Suprapubic skin (tissue), 3 donors: ENCODE results near the gene KCNAB2.

Source experiments
- POLR2AphosphoS5 ChIP-seq, 3 donors: sonication (generic); formaldehyde crosslinking; IDR thresholded peaks; one replicate each; pipeline ENCODE4 v1.6.1; 2017; ENCODE audit warnings: antibody characterized with exemption in 3 of 3
- TF ChIP-seq, protein P1 (sequence below), 2 donors: fragments of 200-600 bp in 1 of 2; fragments of 450-650 bp in 1 of 2; sonication (generic) in 1 of 2; IDR thresholded peaks; one replicate each; pipeline ENCODE4 v1.5.1; 2016 to 2019; ENCODE audit warnings: antibody characterized with exemption in 2 of 2, mild to moderate bottlenecking in 1 of 2, moderate library complexity in 1 of 2

DNA sequence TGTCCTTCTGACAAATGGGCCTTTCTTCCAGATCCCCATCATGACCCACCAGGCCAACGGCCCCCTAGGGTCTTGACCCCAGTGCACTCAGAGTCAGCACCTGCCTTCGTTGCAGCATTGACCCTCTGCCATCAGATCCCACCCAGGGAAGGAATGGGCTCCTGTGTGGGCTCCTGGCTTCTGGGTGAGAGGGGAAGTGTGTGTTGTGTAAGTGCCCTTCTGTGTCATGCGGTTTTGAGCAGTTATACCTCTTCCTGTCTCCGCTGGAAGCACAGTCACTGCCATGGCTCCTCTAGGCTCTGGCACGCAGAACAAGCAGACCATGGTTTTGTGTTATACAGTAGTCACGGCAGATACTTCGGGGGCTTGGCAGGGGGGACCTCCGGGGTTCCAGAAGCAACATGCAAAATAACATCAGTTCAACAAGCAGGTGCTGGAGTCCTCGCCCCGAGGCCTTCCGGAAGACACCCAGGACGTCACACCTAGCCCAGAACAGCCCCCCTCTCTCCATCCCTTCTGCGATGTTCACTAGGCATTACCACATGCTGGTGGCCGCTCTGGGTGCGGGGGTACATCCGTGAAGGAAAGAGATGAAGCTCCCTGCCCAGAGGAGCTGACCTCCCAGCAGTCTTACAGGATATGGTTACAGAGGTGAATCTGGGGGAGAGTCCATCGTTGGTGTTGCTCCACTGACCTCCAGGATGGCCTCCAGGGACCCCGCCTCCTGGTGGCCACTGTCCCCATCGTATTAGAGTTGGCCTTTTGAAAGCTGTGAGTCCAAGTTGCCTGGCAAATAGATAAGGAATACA, 17.4 kb upstream of the KCNAB2 start:
- TF ChIP-seq, protein P1, sequence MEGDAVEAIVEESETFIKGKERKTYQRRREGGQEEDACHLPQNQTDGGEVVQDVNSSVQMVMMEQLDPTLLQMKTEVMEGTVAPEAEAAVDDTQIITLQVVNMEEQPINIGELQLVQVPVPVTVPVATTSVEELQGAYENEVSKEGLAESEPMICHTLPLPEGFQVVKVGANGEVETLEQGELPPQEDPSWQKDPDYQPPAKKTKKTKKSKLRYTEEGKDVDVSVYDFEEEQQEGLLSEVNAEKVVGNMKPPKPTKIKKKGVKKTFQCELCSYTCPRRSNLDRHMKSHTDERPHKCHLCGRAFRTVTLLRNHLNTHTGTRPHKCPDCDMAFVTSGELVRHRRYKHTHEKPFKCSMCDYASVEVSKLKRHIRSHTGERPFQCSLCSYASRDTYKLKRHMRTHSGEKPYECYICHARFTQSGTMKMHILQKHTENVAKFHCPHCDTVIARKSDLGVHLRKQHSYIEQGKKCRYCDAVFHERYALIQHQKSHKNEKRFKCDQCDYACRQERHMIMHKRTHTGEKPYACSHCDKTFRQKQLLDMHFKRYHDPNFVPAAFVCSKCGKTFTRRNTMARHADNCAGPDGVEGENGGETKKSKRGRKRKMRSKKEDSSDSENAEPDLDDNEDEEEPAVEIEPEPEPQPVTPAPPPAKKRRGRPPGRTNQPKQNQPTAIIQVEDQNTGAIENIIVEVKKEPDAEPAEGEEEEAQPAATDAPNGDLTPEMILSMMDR (IDR thresholded peaks at IDR 0.05) = no peak
- TF ChIP-seq POLR2AphosphoS5 (IDR thresholded peaks at IDR 0.05) = no peak
